SK-N-SH treated with all-trans-retinoic acid at 6 μM for 48 hours (cell line): ENCODE results near the gene POLR2B.

ENCODE experiments used
- CREB5 ChIP-seq: fragments of 250-450 bp; sonication (Bioruptor Pico); IDR thresholded peaks from 2 replicates; pipeline ENCODE4 v1.5.1; 2020; ENCODE audit warnings: low read depth, mild to moderate bottlenecking, moderate library complexity
- SNAI2 ChIP-seq: fragments of 250-450 bp; sonication (Bioruptor Pico); IDR thresholded peaks from 2 replicates; pipeline ENCODE4 v1.5.0; 2020; ENCODE audit warnings: mild to moderate bottlenecking, moderate library complexity
- ZNF70 ChIP-seq: fragments of 450-650 bp; formaldehyde crosslinking; IDR thresholded peaks from 2 replicates; pipeline ENCODE4 v1.5.0; 2020; ENCODE audit warnings: mild to moderate bottlenecking, moderate library complexity
- TF ChIP-seq, protein P1 (sequence below): fragments of 250-450 bp; sonication (Bioruptor Pico); IDR thresholded peaks from 2 replicates; pipeline ENCODE4 v1.8.0; 2020; ENCODE audit warnings: mild to moderate bottlenecking, moderate library complexity, borderline replicate concordance

- TF ChIP-seq SNAI2 (CRISPR knock-in tag) (no peak), ZNF70 (CRISPR knock-in tag) (no peak), CREB5 (CRISPR knock-in tag) (no peak)
- TF ChIP-seq, protein P1, sequence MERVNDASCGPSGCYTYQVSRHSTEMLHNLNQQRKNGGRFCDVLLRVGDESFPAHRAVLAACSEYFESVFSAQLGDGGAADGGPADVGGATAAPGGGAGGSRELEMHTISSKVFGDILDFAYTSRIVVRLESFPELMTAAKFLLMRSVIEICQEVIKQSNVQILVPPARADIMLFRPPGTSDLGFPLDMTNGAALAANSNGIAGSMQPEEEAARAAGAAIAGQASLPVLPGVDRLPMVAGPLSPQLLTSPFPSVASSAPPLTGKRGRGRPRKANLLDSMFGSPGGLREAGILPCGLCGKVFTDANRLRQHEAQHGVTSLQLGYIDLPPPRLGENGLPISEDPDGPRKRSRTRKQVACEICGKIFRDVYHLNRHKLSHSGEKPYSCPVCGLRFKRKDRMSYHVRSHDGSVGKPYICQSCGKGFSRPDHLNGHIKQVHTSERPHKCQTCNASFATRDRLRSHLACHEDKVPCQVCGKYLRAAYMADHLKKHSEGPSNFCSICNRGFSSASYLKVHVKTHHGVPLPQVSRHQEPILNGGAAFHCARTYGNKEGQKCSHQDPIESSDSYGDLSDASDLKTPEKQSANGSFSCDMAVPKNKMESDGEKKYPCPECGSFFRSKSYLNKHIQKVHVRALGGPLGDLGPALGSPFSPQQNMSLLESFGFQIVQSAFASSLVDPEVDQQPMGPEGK, result no peak
These were observed 61.8 kb downstream of the POLR2B start for GRCh38 chr4:57040510-57040909.
